T-helper 17 cell (primary cell): Measurements from ENCODE around the gene MLEC. TPM values are rescaled to one million over a fixed set of nuclear protein-coding genes. Genes with fewer than 3 reads are reported as not detected.
"Not testable (repeated sequence)": the region's sequence is repeated elsewhere in the genome, so short reads cannot be mapped to it uniquely, and the experiment has no call there.

ENCODE experiments used
- ATAC-seq: fragments of 150-1000 bp; cut with Tn5 transposase; 2 replicates; pipeline ENCODE4 v1.10.0; 2021; ENCODE audit warnings: mild to moderate bottlenecking, moderate library complexity
- DNase-seq, 3 donors: peaks; one replicate each; pipeline versions ENCODE4 v3.0.0 to v3.0.0-alpha.2; 2020 to 2021
- H3K9me3 ChIP-seq: one replicate; pipeline ENCODE4 v1.7.0; 2013; ENCODE audit warnings: low read length, mild to moderate bottlenecking; ENCODE audit not compliant: control insufficient read depth, poor library complexity, severe bottlenecking
- H3K27ac Mint-ChIP-seq: one replicate; pipeline ENCODE4 v1.8.0; 2022; ENCODE audit warnings: mild to moderate bottlenecking, moderate library complexity, mixed read lengths
- H3K27me3 Mint-ChIP-seq: one replicate; pipeline ENCODE4 v1.8.0; 2022; ENCODE audit warnings: mixed read lengths
- H3K36me3 Mint-ChIP-seq: one replicate; pipeline ENCODE4 v1.8.0; 2022; ENCODE audit warnings: low read depth, mixed read lengths
- H3K4me1 Mint-ChIP-seq: one replicate; pipeline ENCODE4 v1.8.0; 2022; ENCODE audit warnings: mild to moderate bottlenecking, mixed read lengths
- H3K4me3 Mint-ChIP-seq: one replicate; pipeline ENCODE4 v1.8.0; 2022; ENCODE audit warnings: mild to moderate bottlenecking, moderate library complexity, mixed read lengths
- total RNA-seq, 4 donors: library from RNA in 2 of 4; stranded (reverse) in 2 of 4; gene quantifications; one replicate each; pipeline ENCODE4 v1.2.3 and lab custom pipeline; 2022 to 2026

MLEC gene
- total RNA-seq, 2 donors from 2014 or later, result 21.8 to 31.0 TPM

DNA sequence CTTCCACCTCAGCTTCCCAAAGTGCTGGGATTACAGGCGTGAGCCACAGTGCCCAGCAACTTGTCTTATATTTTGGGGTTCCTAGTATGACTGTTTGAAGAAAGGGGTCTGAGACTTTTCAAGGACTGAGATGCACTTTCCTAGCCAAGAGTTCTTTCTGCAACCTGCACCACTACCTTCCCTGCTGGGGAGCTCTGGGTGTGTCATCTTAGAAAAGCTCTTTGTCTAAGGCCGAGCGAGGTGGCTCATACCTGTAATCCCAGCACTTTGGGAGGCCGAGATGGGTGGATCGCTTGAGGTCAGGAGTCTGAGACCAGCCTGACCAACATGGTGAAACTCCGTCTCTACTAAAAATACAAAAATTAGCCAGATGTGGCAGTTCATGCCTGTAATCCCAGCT lies 16.7 kb upstream of the MLEC start:
- DNase-seq, H3K4me3 Mint-ChIP-seq, H3K27ac Mint-ChIP-seq, H3K4me1 Mint-ChIP-seq, H3K36me3 Mint-ChIP-seq, H3K9me3 ChIP-seq, ATAC-seq: not testable (repeated sequence)
- peaks cover 26% of the 10 kb centered on the region for H3K27me3 Mint-ChIP-seq

DNA sequence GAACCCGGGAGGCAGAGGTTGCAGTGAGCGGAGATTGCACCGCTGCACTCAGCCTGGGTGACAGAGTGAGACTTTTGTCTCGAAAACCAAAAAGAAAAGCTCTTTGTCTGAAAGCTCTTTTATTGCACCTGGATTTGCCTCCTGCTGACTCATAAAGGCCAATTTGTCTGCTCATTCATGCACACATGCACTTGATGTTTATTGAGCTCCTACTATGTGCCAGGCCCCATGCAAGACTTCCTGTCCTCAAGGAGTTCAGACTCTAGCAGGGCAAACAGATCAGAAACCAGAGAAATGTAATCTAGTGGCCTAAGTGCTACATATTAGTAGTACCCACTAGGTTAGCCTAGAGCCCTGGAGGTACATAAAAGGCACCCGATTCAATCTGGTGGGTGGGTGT lies 16.3 kb upstream of the MLEC start:
- no peaks in the 10 kb centered on the region for H3K4me1 Mint-ChIP-seq
- H3K27me3 Mint-ChIP-seq, result peaks cover 26% of the 10 kb centered on the region
- no peaks in the 10 kb centered on the region for H3K9me3 ChIP-seq
- ATAC-seq (no peak), DNase-seq (no peak)
- H3K4me3 Mint-ChIP-seq, result no peak overlapping the region
- H3K36me3 Mint-ChIP-seq, result no peaks in the 10 kb centered on the region
- H3K27ac Mint-ChIP-seq, result no peak overlapping the region

DNA sequence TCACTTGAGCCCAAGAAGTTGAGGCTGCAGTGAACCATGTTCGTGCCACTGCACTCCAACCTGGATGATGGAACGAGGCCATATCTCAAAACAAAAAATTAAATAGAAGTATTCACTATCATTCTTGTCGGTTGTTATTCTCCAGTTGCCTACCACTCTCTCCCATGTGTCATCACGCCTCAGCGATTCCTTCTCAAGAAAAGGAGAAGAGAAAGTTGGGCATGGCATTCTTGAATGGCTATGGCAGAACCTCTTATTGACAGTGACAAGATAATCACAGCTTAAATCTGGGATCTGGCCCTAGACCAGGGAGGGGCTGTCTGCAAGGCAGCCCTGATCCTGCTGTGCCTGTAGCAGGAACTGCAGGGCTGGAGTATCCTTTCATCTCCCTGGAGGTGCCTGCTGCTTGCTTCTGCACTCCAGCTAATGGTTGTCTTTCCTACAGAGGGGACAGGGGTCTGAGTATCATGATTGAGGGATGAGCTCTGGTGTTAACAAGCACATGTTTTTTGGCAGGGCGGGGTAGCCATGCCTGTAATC lies 12.8 kb upstream of the MLEC start:
- Mint-ChIP-seq H3K36me3 (no peaks in the 10 kb centered on the region), H3K27me3 (peaks cover 12% of the 10 kb centered on the region), H3K4me1 (no peaks in the 10 kb centered on the region), H3K4me3 (no peak overlapping the region), H3K27ac (no peak overlapping the region)
- DNase-seq (no peak), ATAC-seq (no peak)
- H3K9me3 ChIP-seq, result no peaks in the 10 kb centered on the region

DNA sequence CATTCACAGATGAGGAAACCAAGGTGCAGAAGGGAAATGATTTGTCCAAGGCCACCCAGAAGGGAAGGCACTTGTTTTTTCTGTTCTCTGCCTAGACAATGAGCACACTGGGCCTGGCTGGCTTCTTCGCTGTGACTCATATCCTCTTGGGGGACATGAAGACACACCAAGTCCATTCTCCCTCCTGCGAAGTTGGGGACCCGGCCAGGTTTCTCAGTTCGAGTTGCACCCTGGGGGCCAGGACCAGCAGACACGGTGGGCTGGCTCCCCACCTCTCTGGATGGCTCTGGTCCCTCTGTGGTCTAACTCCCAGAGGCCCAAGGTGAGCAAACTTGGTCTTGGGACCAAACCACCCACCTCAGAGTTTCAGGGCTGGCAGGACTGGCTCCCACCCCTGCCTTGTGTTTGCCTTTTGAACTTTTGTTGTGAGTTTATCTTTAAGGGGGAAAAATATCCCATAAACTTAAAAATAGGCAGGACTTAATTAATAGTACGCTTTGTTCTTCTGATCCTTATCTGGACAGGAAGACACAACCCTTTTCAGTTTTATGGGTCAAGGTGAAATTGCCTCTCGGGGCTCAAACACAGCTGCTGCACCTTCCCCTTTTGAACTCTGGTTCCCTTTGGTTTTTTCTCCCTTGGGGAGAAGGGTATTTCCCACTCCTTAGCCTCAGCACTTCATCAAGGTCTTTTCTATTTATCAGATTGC lies 9.0 kb upstream of the MLEC start:
- ATAC-seq (no peak), DNase-seq (no peak)
- H3K27ac Mint-ChIP-seq, result peak overlapping the region; percentile 6
- H3K36me3 Mint-ChIP-seq, result no peaks in the 10 kb centered on the region
- H3K4me3 Mint-ChIP-seq, result no peak overlapping the region
- H3K9me3 ChIP-seq, result no peaks in the 10 kb centered on the region
- H3K27me3 Mint-ChIP-seq, result peaks cover 4% of the 10 kb centered on the region
- no peaks in the 10 kb centered on the region for H3K4me1 Mint-ChIP-seq

DNA sequence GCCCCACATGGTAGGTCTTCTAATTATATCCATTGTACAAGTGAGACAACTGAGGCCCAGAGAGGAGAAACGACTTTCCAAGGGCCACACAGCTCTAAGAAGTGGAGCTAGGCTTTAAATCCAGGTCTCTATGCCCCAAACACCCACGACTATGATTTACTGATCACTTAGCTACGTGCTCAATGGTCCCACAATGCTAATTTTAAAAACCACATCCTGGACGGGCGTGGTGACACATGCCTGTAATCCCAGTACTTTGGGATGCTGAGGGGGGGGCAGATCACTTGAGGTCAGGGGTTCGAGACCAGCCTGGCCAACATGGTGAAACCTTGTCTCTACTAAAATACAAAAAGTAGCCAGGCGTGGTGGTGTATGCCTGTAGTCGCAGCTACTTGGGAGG lies 8.4 kb upstream of the MLEC start:
- peaks cover 4% of the 10 kb centered on the region for H3K27me3 Mint-ChIP-seq
- no peak overlapping the region for H3K27ac Mint-ChIP-seq
- no peaks in the 10 kb centered on the region for H3K36me3 Mint-ChIP-seq
- no peak for ATAC-seq
- no peak for DNase-seq
- no peaks in the 10 kb centered on the region for H3K4me1 Mint-ChIP-seq
- H3K9me3 ChIP-seq, result no peaks in the 10 kb centered on the region
- H3K4me3 Mint-ChIP-seq, result no peak overlapping the region

DNA sequence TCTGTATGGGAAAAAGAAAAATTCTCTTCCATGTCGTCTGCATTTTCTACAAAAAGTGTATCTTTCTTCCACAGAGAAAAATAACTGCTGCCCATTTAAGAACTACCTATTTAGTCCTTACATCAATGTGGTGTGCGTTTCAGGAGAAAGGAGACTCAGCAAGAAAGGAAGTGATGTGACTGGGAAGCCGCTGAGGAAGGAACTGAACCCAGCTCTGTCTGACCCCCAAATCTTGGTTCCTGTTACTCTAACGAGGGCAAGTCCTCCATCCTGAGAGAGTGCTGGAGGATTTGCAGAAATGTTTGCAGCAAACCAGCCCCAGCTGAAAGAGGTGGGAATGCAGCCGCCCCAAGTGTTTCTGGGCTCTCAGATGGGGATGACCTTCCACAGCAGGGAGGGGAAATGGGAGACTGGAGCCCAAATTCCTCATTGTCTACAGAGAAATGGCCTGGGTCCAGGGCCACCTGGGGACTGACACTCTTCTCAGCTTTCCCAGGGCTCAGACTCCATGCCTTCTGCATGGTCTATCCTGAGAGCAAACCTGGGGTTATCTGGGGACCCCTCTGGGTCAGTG lies 6.7 kb upstream of the MLEC start:
- no peaks in the 10 kb centered on the region for H3K36me3 Mint-ChIP-seq
- no peak overlapping the region for H3K27ac Mint-ChIP-seq
- no peaks in the 10 kb centered on the region for H3K4me1 Mint-ChIP-seq
- no peaks in the 10 kb centered on the region for H3K9me3 ChIP-seq
- DNase-seq, result no peak
- H3K27me3 Mint-ChIP-seq, result no peaks in the 10 kb centered on the region
- H3K4me3 Mint-ChIP-seq, result no peak overlapping the region
- ATAC-seq, result no peak

DNA sequence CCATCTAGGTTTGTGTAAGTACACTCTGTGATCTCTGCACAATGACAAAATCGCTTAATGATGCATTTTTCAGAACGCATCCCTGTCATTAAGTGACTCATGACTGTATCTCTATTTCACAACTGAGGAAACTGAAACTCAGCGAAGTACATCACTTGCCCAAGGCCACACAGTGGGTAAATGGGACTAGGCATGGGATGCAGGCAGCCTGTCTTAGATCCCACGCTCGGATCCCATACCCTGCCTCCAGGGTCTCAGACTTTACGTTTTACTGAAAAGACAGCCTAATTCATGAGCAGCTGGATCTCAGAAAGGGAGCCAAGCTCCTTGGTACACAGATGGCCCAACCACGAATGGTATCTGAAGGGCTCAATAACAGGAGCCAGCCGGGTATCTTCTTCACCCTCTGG lies 2.4 kb upstream of the MLEC start:
- H3K4me1 Mint-ChIP-seq, result peaks cover 15% of the 10 kb centered on the region
- H3K9me3 ChIP-seq, result no peaks in the 10 kb centered on the region
- no peaks in the 10 kb centered on the region for H3K36me3 Mint-ChIP-seq
- no peak overlapping the region for H3K4me3 Mint-ChIP-seq
- DNase-seq (no peak), ATAC-seq (no peak)
- no peak overlapping the region for H3K27ac Mint-ChIP-seq
- H3K27me3 Mint-ChIP-seq, result no peaks in the 10 kb centered on the region

DNA sequence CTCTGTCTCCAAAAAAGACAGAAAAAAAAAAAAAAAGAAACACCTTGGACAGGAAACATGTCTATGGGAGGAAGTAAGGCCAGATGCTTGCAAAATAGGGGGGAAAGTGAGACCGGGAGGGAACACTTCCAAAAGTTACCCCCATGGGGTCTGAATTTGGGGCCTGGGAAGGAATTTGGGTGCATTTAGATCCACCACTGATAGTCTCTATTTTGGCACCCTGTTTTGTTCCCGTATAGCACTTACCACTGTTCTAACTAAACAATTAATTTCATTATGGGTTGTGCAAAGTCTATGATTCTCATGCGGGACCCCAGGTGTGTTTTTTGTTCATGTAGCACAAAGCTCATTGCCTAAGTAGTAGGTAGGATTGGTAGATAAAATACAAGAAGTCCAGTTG lies 1.4 kb upstream of the MLEC start:
- H3K9me3 ChIP-seq, result no peaks in the 10 kb centered on the region
- peak overlapping the region; percentile 96 for H3K4me3 Mint-ChIP-seq
- ATAC-seq (no peak), DNase-seq (no peak)
- H3K27ac Mint-ChIP-seq, result no peak overlapping the region
- no peaks in the 10 kb centered on the region for H3K36me3 Mint-ChIP-seq
- peaks cover 15% of the 10 kb centered on the region for H3K4me1 Mint-ChIP-seq
- no peaks in the 10 kb centered on the region for H3K27me3 Mint-ChIP-seq

DNA sequence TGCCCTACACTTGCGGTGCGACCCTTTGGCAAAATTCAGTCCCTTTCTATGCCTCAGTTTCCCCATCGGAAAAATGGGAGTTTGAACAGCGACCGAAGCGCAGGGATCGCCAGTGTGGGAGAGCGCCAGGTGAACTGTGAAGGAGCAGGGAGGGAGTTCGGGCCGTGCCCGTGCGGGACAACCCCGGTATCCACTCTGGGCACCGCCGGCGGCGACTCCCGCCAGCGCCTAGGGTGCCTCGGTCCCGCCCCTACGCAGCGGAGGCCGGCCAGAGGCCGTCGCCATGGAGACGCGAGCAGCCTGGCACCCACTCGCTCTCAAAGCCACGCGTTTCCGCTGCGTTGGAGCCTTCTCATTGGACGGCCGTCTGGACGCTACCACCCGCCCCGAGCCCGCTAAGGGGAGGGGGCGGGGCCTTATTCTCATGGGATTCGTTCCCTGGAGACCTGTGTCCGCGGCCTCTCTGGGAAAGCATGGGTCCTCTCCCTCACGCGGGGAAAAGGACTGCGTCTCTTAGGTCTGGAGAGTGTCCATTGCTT lies 729 bp upstream of the MLEC start:
- ATAC-seq, result peak; percentile 77
- peak overlapping the region; percentile 96 for H3K4me3 Mint-ChIP-seq
- DNase-seq, result peak; percentile 92 to 96 (median 95)
- H3K36me3 Mint-ChIP-seq, result no peaks in the 10 kb centered on the region
- H3K4me1 Mint-ChIP-seq, result peaks cover 18% of the 10 kb centered on the region
- H3K27me3 Mint-ChIP-seq, result no peaks in the 10 kb centered on the region
- H3K9me3 ChIP-seq, result no peaks in the 10 kb centered on the region
- H3K27ac Mint-ChIP-seq, result peak overlapping the region; percentile 76

DNA sequence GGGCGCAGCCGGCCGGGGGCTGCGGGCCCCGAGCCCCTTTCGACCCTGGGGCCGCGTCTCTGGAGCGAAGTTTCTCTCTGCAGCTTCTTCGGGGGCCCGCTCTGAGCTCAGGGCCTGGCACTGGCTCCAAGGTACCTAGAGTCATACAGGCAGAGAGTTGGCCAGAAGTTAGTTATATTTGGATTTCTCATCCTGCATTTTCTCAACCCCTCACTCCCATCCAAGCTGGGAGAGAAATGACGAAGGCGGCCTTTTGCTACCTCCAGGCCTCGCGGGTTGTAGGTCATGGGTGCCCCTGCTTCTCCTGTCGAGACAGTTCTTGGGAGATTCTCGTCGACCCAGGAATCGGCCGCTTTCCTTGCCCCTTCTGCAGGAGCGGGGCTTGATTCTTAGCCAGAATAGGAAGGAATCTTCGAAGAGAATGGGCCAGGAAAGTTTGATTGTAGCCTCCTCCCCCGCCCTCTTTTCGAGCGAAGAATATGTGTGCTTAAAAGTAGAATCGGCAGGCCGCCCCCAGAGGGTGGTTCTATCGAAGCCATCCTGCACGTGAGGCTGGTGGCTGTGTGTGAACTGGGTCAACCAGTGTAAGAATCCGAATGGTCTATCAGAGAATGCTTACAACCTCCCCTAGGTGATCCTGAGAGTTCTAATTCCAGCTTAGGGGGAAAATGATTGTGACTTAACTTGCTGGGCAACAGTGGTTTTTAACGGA lies 785 bp downstream of the MLEC start:
- no peak for ATAC-seq
- no peaks in the 10 kb centered on the region for H3K9me3 ChIP-seq
- Mint-ChIP-seq H3K4me1 (peaks cover 27% of the 10 kb centered on the region), H3K36me3 (no peaks in the 10 kb centered on the region), H3K4me3 (peak overlapping the region; percentile 90), H3K27me3 (no peaks in the 10 kb centered on the region), H3K27ac (peak overlapping the region; percentile 75)
- peak in 2 of 3 donors; percentile 11 to 21 for DNase-seq

DNA sequence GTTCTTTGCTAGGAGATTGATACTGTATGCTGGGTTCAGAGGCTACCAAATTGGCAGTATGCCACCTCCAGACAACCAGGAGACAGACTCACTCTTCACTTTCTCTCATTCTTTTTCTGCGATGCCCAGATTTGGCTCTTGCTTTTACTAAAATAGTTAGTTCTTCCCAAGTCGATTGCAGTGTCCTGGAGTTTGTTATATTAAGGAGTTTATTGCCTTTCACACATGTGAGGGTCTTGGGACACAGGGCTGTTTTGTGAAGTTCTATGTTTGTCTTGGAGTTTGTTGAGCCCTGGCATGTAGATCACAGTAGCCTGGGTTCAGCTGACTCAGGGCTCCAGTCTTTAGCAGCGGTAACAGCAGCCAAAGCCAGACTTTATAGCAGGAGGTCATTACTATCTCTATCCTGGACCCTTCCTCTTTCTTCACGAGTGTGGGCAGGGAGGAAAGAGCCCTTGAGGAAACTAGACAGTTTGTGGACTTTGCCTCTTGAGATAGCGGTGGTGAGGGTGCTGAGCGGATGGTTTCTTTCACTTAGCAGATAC lies 1.6 kb downstream of the MLEC start:
- ATAC-seq (no peak), DNase-seq (no peak)
- peak overlapping the region; percentile 75 for H3K27ac Mint-ChIP-seq
- H3K4me1 Mint-ChIP-seq, result peaks cover 30% of the 10 kb centered on the region
- H3K4me3 Mint-ChIP-seq, result peak overlapping the region; percentile 90
- no peaks in the 10 kb centered on the region for H3K27me3 Mint-ChIP-seq
- peaks cover 2% of the 10 kb centered on the region for H3K36me3 Mint-ChIP-seq
- no peaks in the 10 kb centered on the region for H3K9me3 ChIP-seq

DNA sequence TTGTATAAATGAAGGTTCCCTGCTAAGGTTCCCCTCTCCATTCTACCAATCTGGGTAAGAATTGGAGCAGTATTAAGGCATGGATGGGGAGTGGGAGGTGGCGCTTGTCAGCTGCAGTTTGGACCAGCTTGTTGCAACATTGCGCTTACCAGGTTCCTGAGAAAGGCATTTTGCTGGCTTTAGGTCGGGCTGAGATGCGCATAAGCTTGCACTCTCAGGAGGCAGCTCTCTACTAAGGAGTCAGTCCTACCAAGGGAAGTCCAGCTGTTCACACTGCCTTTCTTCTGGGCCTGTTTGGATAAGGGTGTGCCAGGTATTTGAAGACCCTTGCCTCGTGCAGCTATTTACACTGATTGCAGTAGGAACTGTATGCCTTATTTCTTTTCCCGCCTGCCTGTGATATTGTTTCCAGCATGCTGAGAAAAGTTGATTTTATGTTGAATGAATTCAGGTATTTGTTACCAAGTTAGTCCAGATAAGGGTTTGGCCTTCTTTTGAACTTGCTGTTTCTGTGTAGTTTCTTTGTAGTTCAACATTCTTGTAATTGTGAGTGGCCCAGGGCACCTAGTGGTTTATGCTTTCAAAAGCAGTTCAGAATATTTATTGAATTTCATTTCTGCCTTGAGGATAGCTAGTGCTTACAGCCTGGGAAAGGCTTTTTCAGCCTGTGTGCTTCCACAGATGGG lies 2.6 kb downstream of the MLEC start:
- Mint-ChIP-seq H3K36me3 (peaks cover 5% of the 10 kb centered on the region), H3K4me1 (peaks cover 33% of the 10 kb centered on the region), H3K27me3 (no peaks in the 10 kb centered on the region), H3K4me3 (peak overlapping the region; percentile 90), H3K27ac (no peak overlapping the region)
- no peaks in the 10 kb centered on the region for H3K9me3 ChIP-seq
- ATAC-seq (no peak), DNase-seq (no peak)

DNA sequence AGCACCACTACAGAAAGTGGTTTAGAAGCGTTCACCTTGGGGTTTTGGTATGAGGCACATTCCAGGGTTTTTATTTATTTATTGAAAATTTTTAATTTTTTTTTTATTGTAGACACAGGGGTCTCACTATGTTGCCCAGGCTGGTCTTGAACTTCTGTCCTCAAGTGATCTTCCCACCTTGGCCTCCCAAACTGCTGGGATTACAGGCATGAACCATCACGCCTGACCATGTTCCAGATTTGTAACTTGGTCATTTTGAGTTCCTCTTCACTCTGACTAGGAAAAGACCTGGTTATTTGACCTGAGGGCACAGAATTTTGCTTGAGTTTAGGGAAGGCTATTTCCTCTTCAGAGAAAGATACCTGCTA lies 3.1 kb downstream of the MLEC start:
- ATAC-seq (no peak), DNase-seq (no peak)
- Mint-ChIP-seq H3K27ac (no peak overlapping the region), H3K4me3 (no peak overlapping the region), H3K36me3 (peaks cover 10% of the 10 kb centered on the region), H3K27me3 (no peaks in the 10 kb centered on the region), H3K4me1 (peaks cover 33% of the 10 kb centered on the region)
- no peaks in the 10 kb centered on the region for H3K9me3 ChIP-seq
